Kidney epithelial cell (primary cell): ENCODE results near the gene CEP41. TPM values are rescaled to one million over a fixed set of nuclear protein-coding genes. Genes with fewer than 3 reads are reported as not detected.

Experiments used
- DNase-seq: peaks from one replicate; pipeline ENCODE4 v3.0.0-alpha.2; 2010; ENCODE audit warnings: low read depth
- H3K27me3 ChIP-seq: 2 replicates; pipeline ENCODE4 v1.6.0; 2011; ENCODE audit warnings: low read length; ENCODE audit not compliant: control insufficient read depth, insufficient read depth
- H3K36me3 ChIP-seq: 2 replicates; pipeline ENCODE4 v1.5.1; 2011; ENCODE audit warnings: low read length; ENCODE audit not compliant: control insufficient read depth, insufficient read depth
- H3K4me3 ChIP-seq: 2 replicates; pipeline ENCODE4 v1.5.1; 2011; ENCODE audit warnings: low read depth, mild to moderate bottlenecking, control low read depth, low read length
- total RNA-seq: library from RNA; depleted of rRNA; stranded (reverse); fragments of >200 nt; gene quantifications from 2 replicates; pipeline ENCODE4 v1.2.3, GENCODE V29; 2015
- TF ChIP-seq, protein P1 (sequence below): IDR thresholded peaks from 2 replicates; pipeline ENCODE4 v1.5.1; 2011; ENCODE audit warnings: mild to moderate bottlenecking, moderate library complexity, low read length, control low read depth, inconsistent platforms; ENCODE audit not compliant: insufficient read depth, poor library complexity, severe bottlenecking

Gene CEP41
- total RNA-seq, 1 donor from 2014 or later: 27.8 TPM

DNA sequence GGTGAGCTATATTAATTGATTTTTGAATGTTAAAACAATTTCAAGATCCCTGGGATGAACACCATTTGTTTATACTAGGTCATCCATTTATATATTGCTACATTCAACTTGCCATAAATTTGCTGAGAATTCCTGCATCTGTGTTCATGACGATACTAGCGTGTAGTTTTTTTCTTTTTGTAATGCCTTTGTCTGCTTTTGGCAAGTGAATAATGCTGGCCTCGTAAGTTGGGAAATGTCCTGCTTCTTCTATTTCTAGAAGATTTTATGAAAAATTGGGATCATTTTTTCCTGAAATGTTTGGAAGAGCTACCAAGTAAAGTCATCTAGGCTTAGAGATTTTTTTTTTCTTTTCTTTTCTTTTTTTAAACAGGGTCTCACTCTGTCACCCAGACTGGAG, 38.2 kb upstream of the CEP41 start:
- DNase-seq: no peak
- Histone ChIP-seq H3K36me3 (no peaks in the 10 kb centered on the region), H3K4me3 (no peak overlapping the region), H3K27me3 (no peaks in the 10 kb centered on the region)
- TF ChIP-seq, protein P1, sequence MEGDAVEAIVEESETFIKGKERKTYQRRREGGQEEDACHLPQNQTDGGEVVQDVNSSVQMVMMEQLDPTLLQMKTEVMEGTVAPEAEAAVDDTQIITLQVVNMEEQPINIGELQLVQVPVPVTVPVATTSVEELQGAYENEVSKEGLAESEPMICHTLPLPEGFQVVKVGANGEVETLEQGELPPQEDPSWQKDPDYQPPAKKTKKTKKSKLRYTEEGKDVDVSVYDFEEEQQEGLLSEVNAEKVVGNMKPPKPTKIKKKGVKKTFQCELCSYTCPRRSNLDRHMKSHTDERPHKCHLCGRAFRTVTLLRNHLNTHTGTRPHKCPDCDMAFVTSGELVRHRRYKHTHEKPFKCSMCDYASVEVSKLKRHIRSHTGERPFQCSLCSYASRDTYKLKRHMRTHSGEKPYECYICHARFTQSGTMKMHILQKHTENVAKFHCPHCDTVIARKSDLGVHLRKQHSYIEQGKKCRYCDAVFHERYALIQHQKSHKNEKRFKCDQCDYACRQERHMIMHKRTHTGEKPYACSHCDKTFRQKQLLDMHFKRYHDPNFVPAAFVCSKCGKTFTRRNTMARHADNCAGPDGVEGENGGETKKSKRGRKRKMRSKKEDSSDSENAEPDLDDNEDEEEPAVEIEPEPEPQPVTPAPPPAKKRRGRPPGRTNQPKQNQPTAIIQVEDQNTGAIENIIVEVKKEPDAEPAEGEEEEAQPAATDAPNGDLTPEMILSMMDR: no peak

DNA sequence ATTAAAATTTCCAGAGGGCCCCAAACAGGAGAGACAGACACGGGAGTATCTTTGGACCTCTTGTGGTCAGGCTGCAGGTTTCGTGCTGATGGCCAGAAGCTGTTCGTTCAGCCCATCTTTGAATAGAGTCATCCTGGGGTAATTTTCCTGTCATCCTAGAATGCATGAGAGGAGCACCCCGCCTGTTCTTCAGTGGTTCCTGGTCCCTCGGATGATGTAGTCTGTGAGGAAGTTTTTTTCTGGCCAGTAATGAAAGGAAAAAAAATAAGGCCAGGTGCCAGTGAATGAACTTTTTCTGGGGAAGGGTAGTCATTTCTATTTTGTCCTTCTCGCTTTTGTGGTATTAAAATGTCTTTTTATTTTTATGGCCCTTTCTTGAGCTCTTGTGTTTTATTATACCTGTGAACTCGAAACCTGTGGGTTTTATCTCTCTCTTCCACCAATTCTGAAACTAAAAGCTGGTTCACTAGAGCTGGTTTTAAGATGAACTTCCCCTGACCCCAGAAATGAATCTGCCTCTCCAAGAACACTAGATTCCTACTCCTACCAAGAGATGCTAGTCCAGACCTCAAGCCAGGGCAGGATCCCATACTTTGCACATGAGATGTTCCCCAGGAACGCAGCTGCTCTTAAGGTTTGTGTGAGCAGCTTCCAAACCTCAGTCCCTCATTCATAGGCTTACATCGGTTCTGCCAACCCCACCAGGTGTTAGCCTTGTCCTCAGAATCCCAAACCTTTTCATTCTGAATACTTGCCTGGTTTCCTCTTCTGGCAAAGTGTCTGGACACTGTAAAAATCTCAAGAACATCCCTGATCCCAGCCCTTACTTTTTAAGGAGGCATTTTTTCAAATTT, 35.7 kb upstream of the CEP41 start:
- DNase-seq: no peak
- Histone ChIP-seq H3K4me3 (no peak overlapping the region), H3K27me3 (no peaks in the 10 kb centered on the region), H3K36me3 (no peaks in the 10 kb centered on the region)
- TF ChIP-seq, protein P1: no peak

DNA sequence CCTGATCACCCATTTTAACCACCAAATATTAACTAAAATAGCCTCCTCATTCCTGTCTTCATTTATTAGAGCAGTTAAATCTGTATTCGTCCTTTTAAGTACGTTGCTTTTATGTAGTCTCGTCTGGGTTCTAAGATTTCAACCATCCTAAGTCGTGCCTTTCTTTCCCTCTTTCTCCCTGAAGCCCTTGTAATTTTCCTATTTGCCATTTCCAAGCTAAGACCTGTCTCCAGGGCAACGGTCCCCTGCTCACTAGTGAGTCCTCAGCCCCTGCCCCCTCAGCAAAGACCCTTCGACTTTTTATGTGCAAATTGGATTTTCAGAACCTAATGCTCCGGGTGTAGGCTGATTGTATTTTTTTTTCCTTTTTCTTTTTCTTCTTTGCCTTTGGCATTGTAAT, 35.0 kb upstream of the CEP41 start:
- Histone ChIP-seq H3K36me3 (no peaks in the 10 kb centered on the region), H3K4me3 (no peak overlapping the region), H3K27me3 (no peaks in the 10 kb centered on the region)
- TF ChIP-seq, protein P1: no peak
- no peak for DNase-seq

DNA sequence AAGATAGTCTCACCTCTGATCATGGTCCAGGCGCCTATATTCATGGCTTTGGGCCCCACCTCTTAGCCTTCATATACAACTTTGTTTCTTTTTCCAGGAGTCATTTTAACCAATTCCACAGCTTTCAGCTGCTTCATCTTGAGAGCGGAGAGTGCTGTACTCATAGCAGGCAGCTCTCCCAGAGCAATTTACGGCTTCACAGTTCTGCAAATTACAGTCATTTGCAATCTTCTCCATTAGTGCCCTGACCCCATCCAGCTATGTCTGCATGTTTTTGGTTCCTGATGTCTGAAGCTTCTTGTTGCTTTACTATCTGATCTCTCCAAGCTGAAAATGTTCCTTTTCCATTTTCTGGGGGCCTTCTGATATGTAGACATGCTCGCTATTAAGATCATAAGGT, 33.1 kb upstream of the CEP41 start:
- Histone ChIP-seq H3K27me3 (no peaks in the 10 kb centered on the region), H3K4me3 (no peak overlapping the region), H3K36me3 (no peaks in the 10 kb centered on the region)
- TF ChIP-seq, protein P1: no peak
- DNase-seq: no peak

DNA sequence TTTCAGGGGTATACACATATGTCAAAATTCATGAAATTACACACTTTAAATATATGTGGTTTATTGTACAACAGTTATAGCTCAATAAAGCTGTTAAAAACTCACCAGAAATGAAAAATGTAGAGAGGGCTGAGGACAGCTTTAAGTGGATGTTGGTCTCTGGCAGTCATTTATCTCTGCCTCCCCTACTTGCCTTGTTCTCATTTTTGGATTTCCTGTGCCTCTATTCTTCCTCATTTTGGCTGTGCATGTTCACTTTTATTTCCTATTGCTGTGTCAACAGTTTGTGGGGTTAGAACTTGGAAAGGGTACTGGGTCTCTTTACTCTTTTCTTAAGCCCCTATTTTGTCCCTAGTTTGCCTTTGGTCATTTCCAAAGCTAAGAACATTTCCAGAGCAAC, 32.5 kb upstream of the CEP41 start:
- H3K36me3 ChIP-seq: no peaks in the 10 kb centered on the region
- TF ChIP-seq, protein P1: no peak
- no peak for DNase-seq

DNA sequence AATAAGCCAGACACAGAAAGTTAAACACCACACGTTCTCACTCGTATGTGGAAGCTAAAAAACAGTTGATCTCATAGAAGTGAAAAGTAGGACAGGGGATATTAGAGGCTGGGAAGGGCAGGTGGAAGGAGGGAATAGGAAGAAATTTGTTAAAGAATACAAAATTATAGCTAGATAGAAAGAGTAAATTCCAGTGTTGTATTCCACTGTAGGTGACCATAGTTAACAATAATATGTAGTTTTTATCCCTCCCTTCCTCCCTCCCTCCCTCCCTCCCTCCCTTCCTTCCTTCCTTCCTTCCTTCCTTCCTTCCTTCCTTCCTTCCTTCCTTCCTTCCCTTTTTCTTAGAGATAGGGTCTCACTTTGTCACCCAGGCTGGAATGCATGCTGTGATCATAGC, 31.2 kb upstream of the CEP41 start:
- no peaks in the 10 kb centered on the region for H3K36me3 ChIP-seq
- DNase-seq: no peak
- H3K27me3 ChIP-seq: no peaks in the 10 kb centered on the region
- TF ChIP-seq, protein P1: no peak
- no peak overlapping the region for H3K4me3 ChIP-seq

More for the DNA sequence above, 32.5 kb upstream of the CEP41 start:
- no peak overlapping the region for H3K4me3 ChIP-seq
- no peaks in the 10 kb centered on the region for H3K27me3 ChIP-seq
